HG03196 (cell line): ENCODE measurements around the gene STYXL2.

Experiments
- ATAC-seq: cut with Tn5 transposase; IDR thresholded peaks from one replicate; pipeline ENCODE4 v1.9.1; 2021; ENCODE audit not compliant: unreplicated experiment

Gene STYXL2

GRCh38 chr1:167077868-167078210 is 16.0 kb upstream of the STYXL2 start:
- no peak for ATAC-seq

DNA sequence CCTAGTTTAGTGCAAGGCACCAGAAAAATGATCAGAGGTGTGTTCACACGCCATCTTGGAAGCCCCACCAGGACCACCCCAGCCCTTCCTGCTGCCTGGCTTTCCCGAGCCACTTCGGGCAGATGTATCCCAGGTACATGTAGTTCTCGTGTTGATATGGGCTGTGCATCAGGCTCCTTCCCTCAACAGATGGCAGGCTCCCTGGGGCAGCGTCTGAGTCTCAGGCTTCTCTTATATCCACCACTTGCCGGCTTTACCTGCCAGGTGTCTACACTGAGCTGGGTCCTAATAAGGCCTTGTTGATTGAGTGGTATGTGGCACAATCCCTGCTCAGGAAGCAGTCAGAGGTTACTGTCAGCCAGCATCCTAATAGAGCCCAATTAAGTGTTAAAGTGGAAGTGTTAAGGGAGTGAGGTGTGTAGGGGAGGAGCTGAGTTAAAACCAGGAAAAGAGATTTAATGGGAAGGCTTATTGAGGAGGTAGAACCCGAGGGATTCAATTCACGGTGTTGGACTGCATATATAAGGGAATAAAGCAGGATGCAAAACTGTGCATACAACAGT is 12.2 kb upstream of the STYXL2 start:
- ATAC-seq = no peak

GRCh38 chr1:167082511-167083027 is 11.3 kb upstream of the STYXL2 start:
- no peak for ATAC-seq

DNA sequence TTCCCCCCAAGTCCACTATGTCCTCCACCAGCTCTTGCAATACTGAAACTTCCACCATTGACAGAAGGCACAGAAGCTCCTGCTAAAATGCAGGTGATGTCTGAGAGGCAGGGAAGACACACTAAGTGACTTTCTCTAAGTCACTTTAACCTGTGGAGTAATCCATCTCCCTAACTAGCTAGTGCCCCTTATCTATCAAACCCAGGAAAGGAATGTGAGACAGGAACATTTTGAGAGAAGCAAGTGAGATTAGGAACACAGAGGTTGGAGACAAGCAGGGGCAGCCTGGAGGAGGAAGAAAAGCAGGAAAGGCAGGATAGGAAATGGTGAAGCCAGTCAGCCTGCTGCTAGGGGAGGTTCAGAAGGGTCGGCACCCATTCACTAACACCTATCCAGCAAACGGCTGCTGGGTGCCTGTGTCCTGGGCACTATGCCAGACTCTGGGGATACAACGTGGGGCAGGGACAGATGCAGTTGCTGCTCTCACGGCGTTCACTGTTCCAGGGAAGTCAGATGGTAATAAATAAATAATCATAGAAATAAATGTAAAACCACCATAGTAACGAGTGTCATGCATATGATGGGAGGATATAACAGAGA is 10.7 kb upstream of the STYXL2 start:
- ATAC-seq = no peak

DNA sequence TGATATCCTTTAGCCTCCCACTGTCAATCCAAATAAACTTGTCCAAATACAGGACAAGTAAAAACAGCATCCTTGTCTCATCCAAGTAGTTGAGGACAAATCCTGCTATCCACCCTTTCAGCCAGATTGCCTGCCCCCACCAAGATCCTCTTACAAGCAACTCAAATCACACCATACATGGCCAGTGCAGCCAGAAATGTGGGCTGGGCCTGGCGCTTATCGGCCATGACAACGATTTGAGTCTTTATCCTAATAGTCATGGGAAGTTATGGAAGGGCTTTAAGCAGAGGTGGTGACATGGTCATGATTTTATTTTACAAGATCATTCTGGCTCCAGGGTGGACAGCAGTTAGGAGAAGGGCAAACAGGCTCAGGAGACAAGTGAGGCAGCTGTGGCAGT is 10.0 kb upstream of the STYXL2 start:
- ATAC-seq = no peak

DNA sequence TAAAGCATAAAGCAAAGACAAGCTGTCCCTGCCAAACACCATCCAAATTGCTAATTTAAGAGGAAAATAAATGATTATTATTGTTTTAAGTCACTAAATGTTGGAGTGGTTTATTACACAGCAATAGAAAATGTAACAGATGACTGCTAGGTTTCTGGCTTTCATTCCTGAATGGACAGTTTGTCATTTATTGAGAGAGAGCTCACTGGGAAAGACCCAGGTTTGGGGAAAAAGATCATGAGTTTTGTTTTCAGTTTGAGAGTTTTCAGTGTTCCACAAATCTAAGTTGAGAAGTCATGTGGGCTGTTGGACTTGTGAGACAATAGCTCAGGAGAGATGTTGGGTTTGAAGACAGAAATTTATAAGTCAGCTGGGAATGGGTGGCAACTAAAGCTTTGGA is 9.1 kb upstream of the STYXL2 start:
- no peak for ATAC-seq

DNA sequence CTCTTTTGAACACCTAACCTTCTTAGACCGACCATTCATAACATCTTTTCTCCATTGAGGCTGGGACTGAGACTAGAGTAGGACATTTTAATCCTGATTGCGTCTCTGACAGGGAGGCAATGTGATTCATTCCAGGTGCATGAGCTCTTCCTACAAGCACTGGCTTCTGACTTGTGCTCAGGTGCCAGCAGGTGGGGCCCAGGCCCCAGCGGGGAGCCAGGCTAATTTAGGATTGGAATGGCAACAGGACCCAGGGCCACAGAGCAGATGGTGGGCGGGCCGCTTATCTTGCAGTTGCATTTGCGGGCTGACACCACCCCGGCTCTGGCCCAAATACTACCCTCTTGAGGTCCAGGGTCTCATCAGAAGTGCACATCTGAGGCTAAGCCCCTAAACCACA is 7.8 kb upstream of the STYXL2 start:
- no peak for ATAC-seq

- ATAC-seq = no peak
These were observed 7.1 kb upstream of the STYXL2 start for GRCh38 chr1:167086768-167087167.

- no peak for ATAC-seq
These were observed 5.0 kb upstream of the STYXL2 start for GRCh38 chr1:167088746-167089417.

GRCh38 chr1:167089939-167090313 is 3.9 kb upstream of the STYXL2 start:
- ATAC-seq = no peak

DNA sequence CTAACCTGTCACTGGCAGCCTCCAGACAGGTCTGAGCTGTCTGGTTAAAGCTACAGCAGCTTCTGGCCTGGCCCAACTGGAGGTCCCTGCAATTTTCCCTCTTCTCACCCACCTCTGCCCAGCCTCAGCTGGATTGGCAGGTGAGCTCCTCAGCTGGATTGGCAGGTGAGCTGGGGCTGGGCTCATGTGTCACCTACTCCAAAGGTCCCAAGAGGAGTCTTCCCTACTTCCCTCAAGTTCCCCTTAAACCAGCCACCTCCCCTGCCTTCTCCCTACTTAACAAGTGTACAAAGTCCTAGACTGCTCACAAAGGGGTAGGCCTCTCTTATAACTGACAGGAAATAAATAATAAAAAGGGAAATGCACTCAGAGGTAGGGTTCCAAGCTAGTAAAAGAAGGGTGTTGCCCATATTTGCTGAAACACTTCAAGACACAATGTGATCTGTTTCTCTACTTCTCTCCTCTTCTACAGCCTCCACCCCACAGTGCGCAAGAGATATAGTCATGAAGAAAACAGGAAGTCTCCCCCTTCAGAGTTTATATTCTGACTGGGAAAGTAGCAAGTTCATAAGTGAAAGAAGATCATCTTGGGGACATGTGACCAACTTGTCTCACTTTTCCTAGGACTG is 3.4 kb upstream of the STYXL2 start, which contains the start of gene GPA33:
Gene GPA33, minus strand, starts transcription at position 64 of the 629 bp plus-strand sequence. CDS start 90 bp downstream, outside the sequence.
- no peak for ATAC-seq

DNA sequence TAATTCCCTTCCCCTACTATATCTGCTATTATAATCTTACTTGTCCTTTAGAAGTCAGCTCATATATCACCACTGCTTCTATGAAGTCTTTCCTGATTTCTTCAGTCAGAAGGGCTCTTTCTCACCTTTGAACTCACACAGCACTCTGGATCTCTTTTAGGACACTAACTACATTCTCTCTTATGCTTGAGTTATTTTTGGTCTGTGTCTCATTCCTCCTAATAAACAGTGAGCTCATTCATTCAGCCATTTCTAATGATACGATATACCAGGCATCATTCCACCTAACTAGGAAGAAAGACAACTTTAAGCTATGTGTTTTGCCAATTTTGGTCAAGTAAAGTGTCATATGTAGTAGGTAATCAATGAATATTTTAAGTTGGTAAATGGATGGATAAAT is 1.2 kb upstream of the STYXL2 start:
- no peak for ATAC-seq

GRCh38 chr1:167094690-167095089 is 815 bp downstream of the STYXL2 start:
- no peak for ATAC-seq

GRCh38 chr1:167095368-167095767 is 1.5 kb downstream of the STYXL2 start:
- no peak for ATAC-seq

DNA sequence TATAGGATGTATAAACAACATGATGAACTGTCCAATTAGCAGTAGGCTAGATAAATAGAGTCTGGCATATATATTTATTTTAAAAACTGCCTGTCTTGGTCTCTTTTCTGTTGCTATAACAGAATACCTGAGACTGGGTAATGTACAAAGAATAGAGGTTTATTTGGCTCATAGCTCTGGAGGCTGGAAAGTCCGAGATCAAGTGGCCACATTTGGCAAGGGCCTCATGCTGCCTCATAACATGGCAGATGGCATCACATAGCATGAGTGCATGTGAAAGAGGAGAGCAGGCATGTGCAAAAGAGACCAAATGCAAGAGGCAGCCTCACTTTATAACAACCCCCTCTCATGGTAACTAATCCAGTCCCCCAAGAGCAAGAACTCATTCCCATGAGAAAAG is 6.0 kb downstream of the STYXL2 start:
- ATAC-seq = no peak

GRCh38 chr1:167100730-167101129 is 6.9 kb downstream of the STYXL2 start:
- ATAC-seq = no peak

- ATAC-seq = no peak
These were observed 7.9 kb downstream of the STYXL2 start for GRCh38 chr1:167101754-167102153.

DNA sequence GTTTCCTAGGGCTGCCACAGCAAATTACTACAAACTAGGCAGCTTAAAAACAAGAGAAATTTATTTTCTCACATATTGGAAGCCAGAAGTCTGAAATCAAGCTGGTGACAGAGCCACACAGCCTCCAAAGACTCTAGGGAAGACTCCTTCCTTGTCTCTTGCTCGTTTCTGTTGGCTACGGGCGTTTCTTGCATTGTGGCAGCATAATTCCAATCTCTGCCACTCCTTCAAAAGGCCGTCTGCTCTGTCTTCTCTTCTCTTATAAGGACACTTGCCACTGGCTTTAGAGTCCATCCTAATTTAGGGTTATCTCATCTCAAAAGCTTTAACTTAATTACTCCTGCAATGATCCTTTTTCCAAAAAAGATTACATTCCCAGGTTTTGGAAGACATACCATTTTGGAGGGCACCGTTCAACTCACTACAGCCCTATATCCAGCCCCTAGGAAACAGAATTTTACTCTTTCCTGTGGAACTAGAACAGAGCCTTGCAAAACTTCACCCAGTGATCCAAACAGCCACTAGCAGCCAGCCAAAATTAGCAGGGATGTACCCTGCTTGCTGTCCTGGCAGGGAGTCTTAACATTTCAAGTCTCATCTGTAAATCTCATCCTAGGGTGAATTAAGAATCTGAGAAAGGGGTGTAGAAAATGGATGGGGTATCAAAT is 9.2 kb downstream of the STYXL2 start:
- ATAC-seq = no peak

GRCh38 chr1:167104256-167104633 is 10.4 kb downstream of the STYXL2 start:
- no peak for ATAC-seq

DNA sequence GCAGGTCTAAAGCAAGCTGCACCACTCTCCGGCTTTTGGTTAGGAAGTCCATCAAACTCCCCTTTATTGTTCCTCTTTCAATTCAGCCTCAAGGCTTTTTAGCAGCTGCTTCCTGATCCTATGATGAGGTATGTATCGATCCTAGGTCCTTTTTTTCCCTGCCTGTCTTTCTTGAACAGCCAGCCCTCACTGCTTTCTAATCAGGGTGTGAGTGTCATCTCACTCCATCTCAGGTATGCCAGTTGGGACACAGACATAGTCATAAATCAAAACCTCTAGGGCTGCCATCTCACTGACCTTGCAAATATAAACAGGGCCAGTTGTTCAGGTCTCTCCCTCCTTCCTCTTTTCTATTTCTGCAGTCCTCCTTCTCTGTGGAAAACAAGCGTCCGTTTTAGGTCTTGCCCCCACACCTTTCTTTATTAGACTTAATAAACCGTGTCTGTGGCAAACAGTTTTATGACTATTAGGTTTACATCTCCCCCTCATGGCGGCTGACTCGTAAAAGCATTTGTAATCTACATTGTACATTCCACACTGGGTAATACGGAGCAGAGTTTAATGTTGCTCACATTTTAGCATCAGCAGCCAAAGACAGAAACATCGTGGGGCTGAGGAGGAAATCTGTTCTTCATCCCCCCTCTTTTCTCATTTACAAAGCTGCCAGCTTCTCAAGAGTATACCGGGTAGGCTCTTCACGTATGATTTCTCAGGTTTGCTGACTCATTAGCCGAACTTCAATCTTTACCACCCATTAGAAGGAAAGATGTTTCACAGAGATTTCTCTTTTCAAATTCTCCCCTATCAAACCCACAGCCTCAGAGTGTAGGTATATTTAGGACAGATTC is 11.6 kb downstream of the STYXL2 start:
- no peak for ATAC-seq

GRCh38 chr1:167106119-167106461 is 12.2 kb downstream of the STYXL2 start:
- no peak for ATAC-seq
